Nephron (organoid): ENCODE results near the gene TAAR1.

Experiments used
- H3K27ac Mint-ChIP-seq, 3 experiments: 2 replicates each; pipeline ENCODE4 v1.8.0; 2020; ENCODE audit warnings: mixed read lengths in 3 of 3, mild to moderate bottlenecking in 2 of 3, moderate library complexity in 1 of 3
- H3K27me3 Mint-ChIP-seq: 2 replicates; pipeline ENCODE4 v1.8.0; 2021; ENCODE audit warnings: low read depth, mild to moderate bottlenecking, moderate library complexity, mixed read lengths
- H3K36me3 Mint-ChIP-seq: 2 replicates; pipeline ENCODE4 v1.8.0; 2020; ENCODE audit warnings: low read depth, mixed read lengths
- H3K4me1 Mint-ChIP-seq: 2 replicates; pipeline ENCODE4 v1.8.0; 2020; ENCODE audit warnings: mixed read lengths
- H3K4me3 Mint-ChIP-seq, 3 experiments: 2 replicates each; pipeline ENCODE4 v1.8.0; 2020; ENCODE audit warnings: mild to moderate bottlenecking in 3 of 3, mixed read lengths in 3 of 3, moderate library complexity in 2 of 3
- H3K9me3 Mint-ChIP-seq: 2 replicates; pipeline ENCODE4 v1.8.0; 2020; ENCODE audit warnings: mixed read lengths
- TF ChIP-seq, protein P1 (sequence below), 3 experiments: fragments of 200-600 bp; sonication (generic); IDR thresholded peaks; one replicate each; pipeline ENCODE4 v1.5.0; 2021; ENCODE audit warnings: antibody characterized with exemption in 3 of 3; ENCODE audit not compliant: unreplicated experiment in 3 of 3

The TAAR1 gene

DNA sequence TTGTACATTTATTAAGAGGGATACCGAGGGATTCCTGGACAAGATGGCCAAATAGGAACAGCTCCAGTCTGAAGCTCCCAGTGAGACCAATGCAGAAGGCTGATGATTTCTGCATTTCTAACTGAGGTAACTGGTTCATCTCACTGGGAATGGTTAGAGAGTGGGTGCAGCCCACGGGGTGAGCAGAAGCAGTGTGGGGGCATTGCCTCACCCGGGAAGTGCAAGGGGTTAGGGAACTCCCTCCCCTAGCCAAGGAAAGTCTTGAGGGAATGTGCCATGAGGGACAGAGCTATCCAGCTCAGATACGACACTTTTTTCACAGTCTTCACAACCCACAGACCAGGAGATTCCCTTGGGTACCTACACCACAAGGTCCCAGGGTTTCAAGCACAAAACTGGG is 24.2 kb downstream of the TAAR1 start:
- no peaks in the 10 kb centered on the region for H3K4me1 Mint-ChIP-seq
- H3K9me3 Mint-ChIP-seq: peaks cover 15% of the 10 kb centered on the region
- no peaks in the 10 kb centered on the region for H3K36me3 Mint-ChIP-seq
- no peak overlapping the region for H3K27ac Mint-ChIP-seq
- TF ChIP-seq, protein P1, sequence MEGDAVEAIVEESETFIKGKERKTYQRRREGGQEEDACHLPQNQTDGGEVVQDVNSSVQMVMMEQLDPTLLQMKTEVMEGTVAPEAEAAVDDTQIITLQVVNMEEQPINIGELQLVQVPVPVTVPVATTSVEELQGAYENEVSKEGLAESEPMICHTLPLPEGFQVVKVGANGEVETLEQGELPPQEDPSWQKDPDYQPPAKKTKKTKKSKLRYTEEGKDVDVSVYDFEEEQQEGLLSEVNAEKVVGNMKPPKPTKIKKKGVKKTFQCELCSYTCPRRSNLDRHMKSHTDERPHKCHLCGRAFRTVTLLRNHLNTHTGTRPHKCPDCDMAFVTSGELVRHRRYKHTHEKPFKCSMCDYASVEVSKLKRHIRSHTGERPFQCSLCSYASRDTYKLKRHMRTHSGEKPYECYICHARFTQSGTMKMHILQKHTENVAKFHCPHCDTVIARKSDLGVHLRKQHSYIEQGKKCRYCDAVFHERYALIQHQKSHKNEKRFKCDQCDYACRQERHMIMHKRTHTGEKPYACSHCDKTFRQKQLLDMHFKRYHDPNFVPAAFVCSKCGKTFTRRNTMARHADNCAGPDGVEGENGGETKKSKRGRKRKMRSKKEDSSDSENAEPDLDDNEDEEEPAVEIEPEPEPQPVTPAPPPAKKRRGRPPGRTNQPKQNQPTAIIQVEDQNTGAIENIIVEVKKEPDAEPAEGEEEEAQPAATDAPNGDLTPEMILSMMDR (IDR thresholded peaks at IDR 0.05; ENCODE audit: unreplicated experiment in 3 of 3): no peak
- peaks cover 5% of the 10 kb centered on the region for H3K27me3 Mint-ChIP-seq
- no peak overlapping the region for H3K4me3 Mint-ChIP-seq

DNA sequence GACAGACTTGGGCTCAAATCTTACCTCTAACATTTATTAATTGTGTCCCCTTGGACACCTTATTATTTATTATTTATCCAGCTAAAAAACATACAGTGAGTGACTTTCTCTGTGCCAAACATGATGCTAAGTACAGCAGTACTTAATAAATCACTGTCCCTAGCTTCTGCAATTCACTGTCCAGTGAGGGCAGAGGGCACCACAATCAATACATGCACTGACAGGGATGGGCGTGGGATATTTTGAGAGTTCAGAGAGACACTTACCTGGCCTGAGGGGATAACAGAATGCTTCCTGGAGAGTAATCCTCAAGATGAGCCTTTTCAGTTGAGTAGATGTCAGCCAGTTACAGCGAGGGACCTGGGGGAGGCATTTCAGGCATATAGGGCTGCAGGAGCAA is 25.6 kb downstream of the TAAR1 start:
- peaks cover 5% of the 10 kb centered on the region for H3K27me3 Mint-ChIP-seq
- H3K4me3 Mint-ChIP-seq: no peak overlapping the region
- peaks cover 17% of the 10 kb centered on the region for H3K9me3 Mint-ChIP-seq
- TF ChIP-seq, protein P1 (IDR thresholded peaks at IDR 0.05; ENCODE audit: unreplicated experiment in 3 of 3): no peak
- H3K27ac Mint-ChIP-seq: no peak overlapping the region
- no peaks in the 10 kb centered on the region for H3K36me3 Mint-ChIP-seq
- H3K4me1 Mint-ChIP-seq: no peaks in the 10 kb centered on the region

DNA sequence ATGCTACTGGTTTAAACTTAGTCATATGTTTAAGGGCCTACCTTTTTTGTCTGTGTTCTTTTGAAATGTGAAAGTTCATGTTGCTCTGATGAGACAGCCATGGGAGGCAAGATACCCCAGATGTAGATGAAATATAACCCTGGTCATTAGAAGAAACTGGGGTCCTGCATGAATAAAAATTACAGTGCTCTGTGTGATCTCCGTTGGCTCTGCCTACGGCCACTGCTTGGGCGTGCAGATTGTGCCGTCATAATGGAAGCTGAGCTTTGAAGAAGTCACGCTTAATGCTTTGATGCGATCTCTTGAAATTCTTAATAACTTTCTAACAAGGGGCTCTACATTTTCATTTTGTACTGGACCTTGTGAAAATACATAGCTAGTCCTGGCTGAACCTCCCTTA is 34.8 kb downstream of the TAAR1 start, which contains the start of gene TAAR2:
TAAR2 (minus strand) TSS at position 101 of the 400 bp plus-strand sequence; CDS start at position 101, 0 bp downstream.
- no peaks in the 10 kb centered on the region for H3K36me3 Mint-ChIP-seq
- H3K4me1 Mint-ChIP-seq: peaks cover 5% of the 10 kb centered on the region
- no peak within 1 kb of the TSS for H3K4me3 Mint-ChIP-seq
- no peaks in the 10 kb centered on the region for H3K27me3 Mint-ChIP-seq
- H3K27ac Mint-ChIP-seq: peak within 1 kb of the TSS; percentile 5 to 40 (median 8)
- H3K9me3 Mint-ChIP-seq: peaks cover 13% of the 10 kb centered on the region
- TF ChIP-seq, protein P1 (IDR thresholded peaks at IDR 0.05; ENCODE audit: unreplicated experiment in 3 of 3): no peak

DNA sequence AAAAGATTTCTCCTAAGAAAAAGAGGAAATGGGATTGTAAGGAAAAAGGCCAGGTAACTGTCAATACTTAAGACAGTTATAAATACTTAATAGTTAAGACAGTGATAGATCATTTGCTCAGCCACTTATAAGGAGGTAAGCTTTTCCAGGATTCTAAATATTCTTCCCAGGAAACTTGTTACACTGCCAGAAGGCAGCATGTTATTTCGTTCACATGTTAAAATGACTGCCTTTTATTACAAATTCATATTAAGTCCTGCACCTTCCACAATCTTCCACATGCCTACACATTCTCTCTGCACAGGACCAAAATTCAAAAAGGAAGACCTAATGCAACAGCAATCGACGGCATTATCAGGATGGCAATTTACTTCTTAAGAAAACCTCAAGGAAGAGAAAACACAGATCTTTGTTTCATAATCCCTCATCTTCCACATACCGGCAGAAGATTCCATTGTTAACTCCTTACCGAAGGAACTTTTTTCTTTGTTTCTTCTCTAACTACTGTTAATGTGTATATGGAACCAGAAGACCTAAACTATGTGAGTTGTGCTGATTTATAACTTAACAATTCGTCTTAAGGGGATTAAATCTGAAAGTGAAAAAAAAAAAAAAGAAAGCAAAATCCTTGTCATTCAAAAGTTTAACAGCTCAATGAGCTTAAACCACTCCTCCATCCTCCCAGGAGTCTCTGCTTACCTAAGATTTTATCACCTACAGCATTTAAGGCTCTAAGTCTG is 35.7 kb downstream of the TAAR1 start:
- peak overlapping the region; percentile 5 to 40 (median 8) for H3K27ac Mint-ChIP-seq
- peaks cover 5% of the 10 kb centered on the region for H3K4me1 Mint-ChIP-seq
- H3K9me3 Mint-ChIP-seq: peaks cover 7% of the 10 kb centered on the region
- no peaks in the 10 kb centered on the region for H3K36me3 Mint-ChIP-seq
- TF ChIP-seq, protein P1 (IDR thresholded peaks at IDR 0.05; ENCODE audit: unreplicated experiment in 3 of 3): no peak
- H3K27me3 Mint-ChIP-seq: no peaks in the 10 kb centered on the region
- no peak overlapping the region for H3K4me3 Mint-ChIP-seq

DNA sequence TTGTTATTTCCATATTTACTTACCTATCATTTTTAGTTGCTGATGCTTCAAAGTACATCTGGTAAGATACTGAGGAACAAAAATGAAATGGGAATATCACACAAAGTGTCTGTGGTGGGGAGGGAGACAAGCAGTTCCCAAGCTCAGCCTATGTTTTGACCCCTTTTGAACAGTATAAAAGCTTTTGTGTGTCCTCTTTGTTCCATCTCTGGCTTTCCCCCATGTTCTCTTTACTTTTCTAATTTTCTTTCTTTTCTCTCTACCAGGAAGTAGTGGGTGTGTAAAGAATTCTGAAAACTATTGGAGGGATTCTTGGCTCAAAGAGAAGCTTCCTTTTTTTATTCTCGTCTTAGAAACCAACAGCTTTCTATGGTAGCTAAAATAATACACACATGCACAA is 42.3 kb downstream of the TAAR1 start:
- H3K27ac Mint-ChIP-seq: peak overlapping the region in 2 of 3 experiments; percentile 70 to 74
- H3K4me3 Mint-ChIP-seq: no peak overlapping the region
- H3K36me3 Mint-ChIP-seq: no peaks in the 10 kb centered on the region
- H3K27me3 Mint-ChIP-seq: no peaks in the 10 kb centered on the region
- no peaks in the 10 kb centered on the region for H3K9me3 Mint-ChIP-seq
- no peaks in the 10 kb centered on the region for H3K4me1 Mint-ChIP-seq
- TF ChIP-seq, protein P1 (IDR thresholded peaks at IDR 0.05; ENCODE audit: unreplicated experiment in 3 of 3): no peak

DNA sequence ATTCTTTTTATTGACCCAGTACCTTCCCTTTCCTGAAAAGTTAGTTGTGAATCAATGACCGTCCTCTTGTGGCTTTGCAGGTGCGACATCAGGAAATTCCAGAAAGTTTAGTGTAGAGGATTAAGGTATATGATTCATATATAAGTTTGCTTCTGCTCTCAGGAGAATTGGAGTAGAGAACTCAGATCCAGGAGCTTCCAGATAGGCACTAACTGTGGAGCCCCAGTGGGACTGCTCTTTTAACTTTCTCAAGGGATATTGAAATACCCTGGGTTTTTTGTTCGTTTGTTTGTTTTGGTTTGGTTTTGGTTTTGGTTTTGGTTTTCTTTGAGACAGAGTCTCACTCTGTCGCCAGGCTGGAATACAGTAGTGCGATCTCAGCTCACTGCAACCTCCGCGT is 44.4 kb downstream of the TAAR1 start:
- Mint-ChIP-seq H3K4me1 (no peaks in the 10 kb centered on the region), H3K36me3 (no peaks in the 10 kb centered on the region), H3K27ac (no peak overlapping the region)

More for the DNA sequence above, 44.4 kb downstream of the TAAR1 start:
- TF ChIP-seq, protein P1 (IDR thresholded peaks at IDR 0.05; ENCODE audit: unreplicated experiment in 3 of 3): no peak
- Mint-ChIP-seq H3K9me3 (no peaks in the 10 kb centered on the region), H3K27me3 (no peaks in the 10 kb centered on the region), H3K4me3 (no peak overlapping the region)
